Measurements from ENCODE around the gene PER1. TPM values are rescaled to one million over a fixed set of nuclear protein-coding genes. Genes with fewer than 3 reads are reported as not detected.
A peak's percentile ranks its signal among the peaks of the same experiment; 100 is the strongest.

Gene PER1
- total and polyA plus RNA-seq, 9 of the 15 experiments (the other 6 are each of a cell fraction or from before 2014, with no cell fraction given): 0.13 to 26.0 (median 3.4) TPM

GRCh38 chr17:8156246-8156992, 4.2 kb upstream of the PER1 start (continued):
- TF ChIP-seq MGA (IDR thresholded peaks at IDR 0.05) (peak; percentile 93), MXI1 (IDR thresholded peaks at IDR 0.05; ENCODE audit: low read depth, low read length) (peak; percentile 59; the same call in 1 of the 2 replicates), CHD7 (IDR thresholded peaks at IDR 0.05; ENCODE audit: low read depth, low read length) (no peak), MCM7 (IDR thresholded peaks at IDR 0.05) (no peak)

All from K562 (cell line).